Activated CD8-positive, alpha-beta memory T cell treated with anti-CD3 and anti-CD28 coated beads, Interleukin-2, amount 50 U/mL, for 24 hours (primary cell): ENCODE measurements around the gene CRTC1.
"Not testable (repeated sequence)": the region's sequence is repeated elsewhere in the genome, so short reads cannot be mapped to it uniquely, and the experiment has no call there.

Experiments used
- DNase-seq: peaks from one replicate; pipeline ENCODE4 v3.0.0-alpha.2; 2020; ENCODE audit errors: extremely low read depth

Gene CRTC1

GRCh38 chr19:18668744-18669523, 14.5 kb upstream of the CRTC1 start:
- no peak for DNase-seq

- no peak for DNase-seq
Observed at GRCh38 chr19:18669524-18669817, 14.0 kb upstream of the CRTC1 start.

GRCh38 chr19:18669883-18670282, 13.6 kb upstream of the CRTC1 start:
- no peak for DNase-seq

GRCh38 chr19:18670312-18670711, 13.2 kb upstream of the CRTC1 start:
- no peak for DNase-seq

- DNase-seq: no peak
Observed at GRCh38 chr19:18671303-18672043, 12.0 kb upstream of the CRTC1 start.

- DNase-seq: no peak
Observed at GRCh38 chr19:18672044-18672451, 11.4 kb upstream of the CRTC1 start.

GRCh38 chr19:18672606-18673337, 10.7 kb upstream of the CRTC1 start:
- no peak for DNase-seq

- DNase-seq: no peak
Observed at GRCh38 chr19:18674616-18675015, 8.9 kb upstream of the CRTC1 start.

GRCh38 chr19:18675779-18676178, 7.7 kb upstream of the CRTC1 start:
- no peak for DNase-seq

GRCh38 chr19:18676692-18677091, 6.8 kb upstream of the CRTC1 start:
- DNase-seq: no peak

- no peak for DNase-seq
Observed at GRCh38 chr19:18677156-18677555, 6.3 kb upstream of the CRTC1 start.

- not testable (repeated sequence) for DNase-seq
Observed at GRCh38 chr19:18680148-18680547, 3.3 kb upstream of the CRTC1 start.

GRCh38 chr19:18682807-18683108, 722 bp upstream of the CRTC1 start:
- DNase-seq: no peak

GRCh38 chr19:18683958-18684641, 620 bp downstream of the CRTC1 start:
- no peak for DNase-seq

GRCh38 chr19:18684642-18684993, 1.1 kb downstream of the CRTC1 start:
- no peak for DNase-seq

GRCh38 chr19:18685597-18686190, 2.2 kb downstream of the CRTC1 start:
- no peak for DNase-seq

- no peak for DNase-seq
Observed at GRCh38 chr19:18687740-18688465, 4.4 kb downstream of the CRTC1 start.

- no peak for DNase-seq
Observed at GRCh38 chr19:18696023-18696422, 12.5 kb downstream of the CRTC1 start.

- no peak for DNase-seq
Observed at GRCh38 chr19:18697680-18698079, 14.2 kb downstream of the CRTC1 start.

GRCh38 chr19:18698321-18699167, 15.1 kb downstream of the CRTC1 start:
- DNase-seq: no peak
